Measurements from ENCODE around the gene TUBA8. TPM values are rescaled to one million over a fixed set of nuclear protein-coding genes. Genes with fewer than 3 reads are reported as not detected.
"Not testable (repeated sequence)": the region's sequence is repeated elsewhere in the genome, so short reads cannot be mapped to it uniquely, and the experiment has no call there.

TUBA8 gene
- total RNA-seq, 4 donors from 2014 or later = 1.3 to 12.9 (median 7.6) TPM

DNA sequence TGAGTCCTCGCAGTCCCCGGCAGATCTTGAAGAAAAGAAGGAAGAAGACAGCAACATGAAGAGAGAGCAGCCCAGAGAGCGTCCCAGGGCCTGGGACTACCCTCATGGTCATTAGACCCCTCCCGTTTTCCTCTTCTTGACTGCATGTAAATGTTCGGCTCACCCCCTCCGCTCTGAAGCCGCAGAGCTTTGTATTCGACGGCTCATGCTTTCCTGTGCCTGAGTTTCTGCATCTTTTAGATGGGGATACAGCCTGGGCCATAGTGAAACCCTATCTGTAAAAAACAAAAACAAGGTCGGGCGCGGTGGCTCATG, 47.1 kb downstream of the TUBA8 start:
- Histone ChIP-seq H3K36me3 (peaks cover 0 to 11% of the 10 kb centered on the region in 2 donors), H3K4me3 (no peak overlapping the region), H3K27me3 (no peaks in the 10 kb centered on the region), H3K27ac (peak overlapping the region in 3 of 4 donors; percentile 49 to 65 (median 59)), H3K9me3 (no peaks in the 10 kb centered on the region), H3K4me1 (peaks cover 0 to 19% (median 0%) of the 10 kb centered on the region in 3 donors)
- ATAC-seq = no peak
- TF ChIP-seq EP300 (IDR thresholded peaks at IDR 0.05) = no peak
- TF ChIP-seq POLR2A (IDR thresholded peaks at IDR 0.05) = no peak
- TF ChIP-seq, protein P1, sequence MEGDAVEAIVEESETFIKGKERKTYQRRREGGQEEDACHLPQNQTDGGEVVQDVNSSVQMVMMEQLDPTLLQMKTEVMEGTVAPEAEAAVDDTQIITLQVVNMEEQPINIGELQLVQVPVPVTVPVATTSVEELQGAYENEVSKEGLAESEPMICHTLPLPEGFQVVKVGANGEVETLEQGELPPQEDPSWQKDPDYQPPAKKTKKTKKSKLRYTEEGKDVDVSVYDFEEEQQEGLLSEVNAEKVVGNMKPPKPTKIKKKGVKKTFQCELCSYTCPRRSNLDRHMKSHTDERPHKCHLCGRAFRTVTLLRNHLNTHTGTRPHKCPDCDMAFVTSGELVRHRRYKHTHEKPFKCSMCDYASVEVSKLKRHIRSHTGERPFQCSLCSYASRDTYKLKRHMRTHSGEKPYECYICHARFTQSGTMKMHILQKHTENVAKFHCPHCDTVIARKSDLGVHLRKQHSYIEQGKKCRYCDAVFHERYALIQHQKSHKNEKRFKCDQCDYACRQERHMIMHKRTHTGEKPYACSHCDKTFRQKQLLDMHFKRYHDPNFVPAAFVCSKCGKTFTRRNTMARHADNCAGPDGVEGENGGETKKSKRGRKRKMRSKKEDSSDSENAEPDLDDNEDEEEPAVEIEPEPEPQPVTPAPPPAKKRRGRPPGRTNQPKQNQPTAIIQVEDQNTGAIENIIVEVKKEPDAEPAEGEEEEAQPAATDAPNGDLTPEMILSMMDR (IDR thresholded peaks at IDR 0.05) = no peak
- no peak for TF ChIP-seq POLR2AphosphoS5 (IDR thresholded peaks at IDR 0.05)
- WGBS, 2 donors (ENCODE audit: low coverage in 1 of 2) = 62% methylated on average over 6 of the region's 12 CpGs; no CpG with 5 or more reads in 1 of the 2 donors

DNA sequence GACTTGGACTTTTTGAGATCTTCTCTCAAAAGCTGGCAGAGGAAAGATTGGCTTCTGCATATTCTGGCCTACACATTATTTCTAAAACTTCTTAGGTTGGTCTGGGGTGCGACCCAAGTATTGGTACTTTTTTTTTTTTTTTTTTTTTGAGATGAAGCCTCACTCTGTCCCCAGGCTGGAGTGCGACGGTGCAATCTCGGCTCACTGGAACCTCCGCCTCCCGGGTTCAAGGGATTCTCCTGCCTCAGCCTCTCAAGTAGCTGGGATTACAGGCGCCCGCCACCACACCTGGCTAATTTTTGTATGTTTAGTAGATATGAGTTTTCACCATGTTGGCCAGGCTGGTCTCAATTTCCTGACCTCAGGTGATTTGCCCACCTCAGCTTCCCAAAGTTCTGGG, 50.0 kb downstream of the TUBA8 start:
- ATAC-seq, H3K27ac ChIP-seq, H3K9me3 ChIP-seq, H3K4me3 ChIP-seq, H3K27me3 ChIP-seq: not testable (repeated sequence)
- WGBS, 2 donors (ENCODE audit: low coverage in 1 of 2) = 100% methylated on average over 3 to 8 of the region's 8 CpGs
- Histone ChIP-seq H3K36me3 (peaks cover 0 to 17% of the 10 kb centered on the region in 2 donors), H3K4me1 (peaks cover 0 to 19% (median 0%) of the 10 kb centered on the region in 3 donors)

DNA sequence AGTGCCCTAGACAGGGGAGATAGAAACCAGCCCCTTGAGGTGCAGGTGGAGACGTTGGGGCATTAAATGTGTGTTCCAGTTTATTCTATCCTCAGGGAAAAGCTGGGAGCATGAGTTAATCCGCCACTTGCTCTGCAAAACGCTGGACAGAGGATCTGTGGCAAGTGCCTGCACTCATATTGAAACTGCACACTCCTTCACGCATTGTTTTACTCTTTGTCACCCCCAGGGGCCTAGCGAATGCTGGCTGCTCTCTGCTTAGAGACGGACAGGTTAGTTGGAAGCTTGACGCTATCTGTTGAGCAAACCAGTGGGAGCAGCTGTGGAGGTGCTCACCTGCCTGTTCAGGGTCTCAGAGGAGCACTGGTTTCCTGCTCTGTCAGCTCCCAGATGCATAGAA, 53.2 kb downstream of the TUBA8 start:
- ATAC-seq, H3K4me3 ChIP-seq, H3K27ac ChIP-seq, H3K4me1 ChIP-seq, H3K27me3 ChIP-seq, H3K9me3 ChIP-seq: not testable (repeated sequence)
- peaks cover 0 to 29% of the 10 kb centered on the region in 2 donors for H3K36me3 ChIP-seq
- 57 to 100% methylated on average over 1 of the region's 7 CpGs for WGBS, 2 donors (ENCODE audit: low coverage in 1 of 2)

DNA sequence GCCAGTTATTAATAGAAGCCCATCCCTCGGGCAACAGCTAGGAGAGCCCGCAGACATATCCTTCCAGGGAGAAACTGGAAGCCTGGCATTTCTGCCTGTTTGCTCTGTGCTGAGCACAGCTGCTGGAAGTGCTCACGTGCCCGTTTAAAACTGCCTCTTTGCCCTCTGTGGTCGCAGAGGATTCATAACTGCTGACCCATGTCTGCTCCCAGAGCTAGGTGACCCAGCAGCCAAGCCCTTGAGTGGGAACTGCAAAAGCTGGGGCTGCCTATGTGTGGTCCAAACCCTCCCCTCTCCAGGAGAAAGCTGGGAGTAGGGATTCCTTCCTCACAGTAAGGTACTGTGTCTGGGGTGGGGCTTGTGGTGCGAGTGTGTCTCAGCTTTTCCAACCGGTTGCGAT, 54.0 kb downstream of the TUBA8 start:
- H3K36me3 ChIP-seq = peaks cover 0 to 35% of the 10 kb centered on the region in 2 donors
- ATAC-seq, H3K27ac ChIP-seq, H3K27me3 ChIP-seq, H3K9me3 ChIP-seq, H3K4me1 ChIP-seq, H3K4me3 ChIP-seq: not testable (repeated sequence)
- WGBS, 2 donors (ENCODE audit: low coverage in 1 of 2) = 60% methylated on average over 1 of the region's 8 CpGs; no CpG with 5 or more reads in 1 of the 2 donors

DNA sequence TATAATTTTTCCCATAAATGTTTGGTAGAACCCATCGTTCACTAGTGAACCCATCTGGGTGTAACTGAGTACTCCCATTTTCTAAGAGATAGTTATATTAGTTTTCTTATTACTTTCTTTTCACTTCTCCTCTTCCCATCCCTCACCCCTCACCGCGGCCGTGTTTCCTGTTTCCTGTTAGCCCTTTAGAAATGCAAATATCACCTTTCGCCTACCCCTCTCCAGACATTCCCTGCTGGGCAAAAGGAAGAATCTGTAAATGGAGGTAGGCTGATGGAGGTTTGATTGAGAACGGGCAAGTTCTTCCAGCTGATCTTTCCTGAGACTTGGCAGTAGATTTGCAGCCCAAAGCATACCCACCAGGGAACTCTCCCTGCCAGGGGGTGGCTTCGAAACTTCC, 54.7 kb downstream of the TUBA8 start:
- no CpG with 5 or more reads among the region's 7 CpGs for WGBS, 2 donors (ENCODE audit: low coverage in 1 of 2)
- H3K27me3 ChIP-seq, ATAC-seq, H3K9me3 ChIP-seq, H3K27ac ChIP-seq, H3K4me1 ChIP-seq, H3K4me3 ChIP-seq: not testable (repeated sequence)
- H3K36me3 ChIP-seq = peaks cover 0 to 39% of the 10 kb centered on the region in 2 donors

DNA sequence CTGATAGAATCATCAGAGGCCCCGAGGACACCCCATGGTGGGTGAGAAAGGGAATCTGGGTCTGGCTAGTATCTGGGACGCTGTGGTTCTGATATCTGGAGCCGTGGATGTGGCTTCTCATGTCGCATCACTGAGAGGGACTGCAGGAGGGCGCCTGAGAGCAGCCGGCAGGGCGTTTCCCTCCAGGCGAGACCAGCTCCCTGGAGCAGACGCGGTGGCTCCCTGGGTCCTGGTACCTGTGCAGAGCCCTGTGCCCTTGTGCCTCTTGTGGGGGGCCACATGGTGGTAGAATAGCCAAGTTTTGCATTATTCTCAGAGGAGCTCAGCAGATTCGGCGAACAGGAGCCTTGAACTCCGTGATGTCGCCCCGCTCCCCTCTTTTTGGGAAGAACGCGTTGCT, 59.7 kb downstream of the TUBA8 start:
- ATAC-seq, H3K4me3 ChIP-seq, H3K27ac ChIP-seq, H3K9me3 ChIP-seq, H3K27me3 ChIP-seq, H3K4me1 ChIP-seq: not testable (repeated sequence)
- WGBS, 2 donors (ENCODE audit: low coverage in 1 of 2) = no CpG with 5 or more reads among the region's 17 CpGs
- peaks cover 0 to 57% of the 10 kb centered on the region in 2 donors for H3K36me3 ChIP-seq

DNA sequence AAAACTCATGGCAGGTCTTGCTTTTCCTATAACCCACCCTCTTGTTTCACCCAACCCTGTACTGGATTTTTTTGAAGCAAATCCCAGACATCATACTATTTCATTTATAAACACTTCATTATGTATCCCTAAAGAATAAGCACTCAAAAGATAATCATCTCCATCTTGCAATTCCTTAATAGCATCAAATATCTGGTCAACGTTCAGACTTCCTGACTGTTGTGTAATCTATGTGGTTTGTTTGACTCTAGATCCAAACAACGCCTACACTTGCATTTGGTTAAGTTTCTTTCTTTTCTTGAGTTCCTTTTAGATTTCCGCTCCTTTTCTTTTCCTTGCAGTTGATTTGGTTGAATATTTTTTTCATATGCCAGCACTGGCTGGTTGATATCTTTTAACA, 61.6 kb downstream of the TUBA8 start:
- not testable (repeated sequence) for H3K9me3 ChIP-seq, H3K27ac ChIP-seq, H3K4me1 ChIP-seq, H3K4me3 ChIP-seq, H3K27me3 ChIP-seq, ATAC-seq
- 0 to 33% methylated on average over 1 to 2 of the region's 3 CpGs for WGBS, 2 donors (ENCODE audit: low coverage in 1 of 2)
- H3K36me3 ChIP-seq = peaks cover 0 to 53% of the 10 kb centered on the region in 2 donors

DNA sequence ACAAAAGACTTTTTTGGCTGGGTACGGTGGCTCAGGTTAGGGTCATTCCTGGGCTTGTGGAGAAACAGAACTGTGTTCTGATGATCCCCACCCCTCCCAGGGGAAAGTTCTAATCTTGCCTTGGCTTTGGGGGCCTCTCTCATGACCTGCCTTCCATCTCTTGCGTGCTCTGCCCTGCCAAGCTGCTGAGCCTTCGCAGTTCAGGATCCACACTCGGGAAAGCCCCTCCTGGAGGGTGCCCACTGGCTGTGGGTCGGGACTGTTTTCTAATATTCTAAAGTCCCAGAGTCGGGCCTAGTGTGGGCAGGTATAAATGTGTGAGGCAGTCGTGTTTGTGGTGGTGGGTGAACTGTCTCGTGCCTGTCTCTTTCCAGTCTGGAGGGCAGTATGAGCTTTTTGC, 62.2 kb downstream of the TUBA8 start:
- not testable (repeated sequence) for H3K4me3 ChIP-seq
- whole genome bisulfite sequencing, 2 donors (ENCODE audit: low coverage in 1 of 2) = no CpG with 5 or more reads among the region's 8 CpGs

DNA sequence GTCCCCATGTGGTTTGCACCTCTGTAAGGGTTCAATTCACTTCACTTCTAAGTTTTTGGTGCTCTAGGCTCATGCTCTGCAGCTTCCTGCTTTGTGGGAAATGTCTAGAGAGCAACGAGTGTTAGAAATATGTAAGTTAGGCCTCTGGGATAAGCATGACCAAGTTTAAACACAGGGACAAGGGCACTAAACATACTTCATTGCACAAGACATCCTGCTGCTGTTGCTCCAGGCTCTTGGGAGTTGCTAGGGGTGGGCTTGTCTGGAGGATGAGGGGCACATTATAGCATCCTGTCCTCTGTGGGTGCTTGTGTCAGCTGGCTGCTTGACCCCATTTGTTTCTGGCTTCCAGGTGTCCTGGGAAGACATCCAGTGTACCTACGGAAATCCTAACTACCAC, 62.8 kb downstream of the TUBA8 start:
- H3K36me3 ChIP-seq = peaks cover 0 to 43% of the 10 kb centered on the region in 2 donors
- not testable (repeated sequence) for ATAC-seq, H3K4me3 ChIP-seq, H3K4me1 ChIP-seq, H3K27ac ChIP-seq, H3K9me3 ChIP-seq, H3K27me3 ChIP-seq
- 63% methylated on average over 1 of the region's 2 CpGs; no CpG with 5 or more reads in 1 of the 2 donors for WGBS, 2 donors (ENCODE audit: low coverage in 1 of 2)

More for the DNA sequence above, 62.2 kb downstream of the TUBA8 start:
- H3K27me3 ChIP-seq, H3K9me3 ChIP-seq, ATAC-seq, H3K27ac ChIP-seq, H3K4me1 ChIP-seq: not testable (repeated sequence)
- peaks cover 0 to 49% of the 10 kb centered on the region in 2 donors for H3K36me3 ChIP-seq

Small RNA genes lying within 50 kb of the gene (small RNA-seq; reads per million reads assigned to genes)
- 0 reads per million in 4 donors for gene AC016027.5

Other genes starting within 250 kb of the TUBA8 start
- gene MICAL3, start 86.2 kb upstream of the TUBA8 start, total RNA-seq = 100 to 1,000 TPM in 1 of 4 donors, 10 to 100 TPM in 3; 37.3 to 120 (median 51.5) TPM
- gene PEX26, start 32.8 kb upstream of the TUBA8 start, total RNA-seq = 10 to 100 TPM; 19.5 to 34.9 (median 27.4) TPM
- 1 to 10 TPM; 3.3 to 6.1 (median 4.3) TPM for gene USP18, start 39.4 kb downstream of the TUBA8 start, total RNA-seq

Data from gastroesophageal sphincter (tissue), 4 donors.